Uterus (tissue), 2 donors: ENCODE results near the gene GNAT1.

ENCODE experiments used
- CTCF ChIP-seq, 4 experiments: fragments of 200-600 bp in 2 of 4; fragments of 450-650 bp in 2 of 4; sonication (generic) in 2 of 4; IDR thresholded peaks; one replicate each; pipeline ENCODE4 v1.5.1; 2016 to 2019; ENCODE audit warnings: antibody characterized with exemption in 4 of 4, mild to moderate bottlenecking in 2 of 4, moderate library complexity in 1 of 4
- POLR2A ChIP-seq, 2 donors: fragments of 450-650 bp; IDR thresholded peaks; one replicate each; pipeline ENCODE4 v1.6.1; 2016; ENCODE audit warnings: antibody characterized with exemption in 2 of 2, mild to moderate bottlenecking in 1 of 2, moderate library complexity in 1 of 2

- TF ChIP-seq CTCF (IDR thresholded peaks at IDR 0.05) (no peak), POLR2A (IDR thresholded peaks at IDR 0.05) (no peak)
These were observed 2.3 kb downstream of the GNAT1 start for GRCh38 chr3:50193746-50194127.
